Tibial nerve (tissue), 3 donors: Measurements from ENCODE around the gene SMIM22.

Source experiments
- POLR2A ChIP-seq, 2 donors: fragments of 450-650 bp; IDR thresholded peaks; one replicate each; pipeline ENCODE4 v1.6.1; 2017; ENCODE audit warnings: antibody characterized with exemption in 2 of 2, mild to moderate bottlenecking in 2 of 2, moderate library complexity in 2 of 2
- TF ChIP-seq, protein P1 (sequence below), 5 experiments: fragments of 200-600 bp in 3 of 5; fragments of 450-650 bp in 2 of 5; sonication (generic) in 3 of 5; IDR thresholded peaks; one replicate each; pipeline ENCODE4 v1.5.1; 2016 to 2019; ENCODE audit warnings: antibody characterized with exemption in 5 of 5, mild to moderate bottlenecking in 3 of 5, moderate library complexity in 2 of 5

DNA sequence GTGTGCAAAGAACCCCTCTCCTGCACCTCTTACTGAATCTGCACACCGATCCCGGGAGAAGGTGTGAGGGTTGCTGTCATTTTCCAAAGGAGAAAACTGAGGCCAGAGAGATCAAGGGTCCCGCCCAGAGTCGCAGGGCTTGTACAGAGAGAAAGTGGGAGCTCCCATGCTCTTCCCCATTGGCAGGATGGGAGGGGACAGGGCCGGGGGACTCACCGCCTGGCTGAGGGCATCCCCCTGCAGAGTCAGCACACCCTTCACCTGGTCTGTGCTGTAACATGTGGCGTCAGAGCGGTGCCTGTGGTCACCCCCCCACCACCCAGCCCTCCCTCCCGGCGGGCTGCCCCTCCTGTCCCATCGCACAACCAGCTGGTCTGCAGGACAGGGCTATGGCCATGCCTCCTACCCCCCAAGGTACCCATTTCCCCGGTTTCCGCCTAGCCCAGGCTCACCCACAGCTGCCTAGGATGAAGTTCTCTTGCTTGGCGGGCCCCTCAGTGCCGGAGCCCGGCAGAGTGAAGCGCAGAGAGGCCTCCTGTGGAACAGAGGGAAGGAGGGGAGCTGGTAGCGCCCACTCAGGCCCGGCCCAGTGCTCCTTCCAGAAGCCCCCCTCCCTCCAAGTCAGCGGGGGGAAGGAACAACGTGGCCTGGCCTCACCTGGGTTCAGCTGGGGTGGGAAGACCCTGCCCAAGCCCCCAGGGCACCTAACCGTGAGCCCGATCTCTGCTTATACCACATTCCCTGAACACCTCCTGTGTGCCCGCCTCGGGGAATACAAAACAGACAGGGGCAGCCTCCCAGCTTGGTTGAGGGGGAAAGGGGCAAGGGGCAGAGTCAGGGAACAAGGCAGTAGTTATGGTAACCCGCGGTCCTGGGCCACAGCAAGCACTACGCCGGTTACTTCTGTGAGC, 6.1 kb downstream of the SMIM22 start:
- no peak for TF ChIP-seq POLR2A (IDR thresholded peaks at IDR 0.05)
- TF ChIP-seq, protein P1, sequence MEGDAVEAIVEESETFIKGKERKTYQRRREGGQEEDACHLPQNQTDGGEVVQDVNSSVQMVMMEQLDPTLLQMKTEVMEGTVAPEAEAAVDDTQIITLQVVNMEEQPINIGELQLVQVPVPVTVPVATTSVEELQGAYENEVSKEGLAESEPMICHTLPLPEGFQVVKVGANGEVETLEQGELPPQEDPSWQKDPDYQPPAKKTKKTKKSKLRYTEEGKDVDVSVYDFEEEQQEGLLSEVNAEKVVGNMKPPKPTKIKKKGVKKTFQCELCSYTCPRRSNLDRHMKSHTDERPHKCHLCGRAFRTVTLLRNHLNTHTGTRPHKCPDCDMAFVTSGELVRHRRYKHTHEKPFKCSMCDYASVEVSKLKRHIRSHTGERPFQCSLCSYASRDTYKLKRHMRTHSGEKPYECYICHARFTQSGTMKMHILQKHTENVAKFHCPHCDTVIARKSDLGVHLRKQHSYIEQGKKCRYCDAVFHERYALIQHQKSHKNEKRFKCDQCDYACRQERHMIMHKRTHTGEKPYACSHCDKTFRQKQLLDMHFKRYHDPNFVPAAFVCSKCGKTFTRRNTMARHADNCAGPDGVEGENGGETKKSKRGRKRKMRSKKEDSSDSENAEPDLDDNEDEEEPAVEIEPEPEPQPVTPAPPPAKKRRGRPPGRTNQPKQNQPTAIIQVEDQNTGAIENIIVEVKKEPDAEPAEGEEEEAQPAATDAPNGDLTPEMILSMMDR (IDR thresholded peaks at IDR 0.05), result no peak
